GM18502 (cell line): ENCODE results near the gene PFKFB2.

Source experiments
- ATAC-seq: cut with Tn5 transposase; IDR thresholded peaks from one replicate; pipeline ENCODE4 v1.9.1; 2021; ENCODE audit warnings: mild to moderate bottlenecking; ENCODE audit not compliant: unreplicated experiment, poor library complexity

Gene PFKFB2

DNA sequence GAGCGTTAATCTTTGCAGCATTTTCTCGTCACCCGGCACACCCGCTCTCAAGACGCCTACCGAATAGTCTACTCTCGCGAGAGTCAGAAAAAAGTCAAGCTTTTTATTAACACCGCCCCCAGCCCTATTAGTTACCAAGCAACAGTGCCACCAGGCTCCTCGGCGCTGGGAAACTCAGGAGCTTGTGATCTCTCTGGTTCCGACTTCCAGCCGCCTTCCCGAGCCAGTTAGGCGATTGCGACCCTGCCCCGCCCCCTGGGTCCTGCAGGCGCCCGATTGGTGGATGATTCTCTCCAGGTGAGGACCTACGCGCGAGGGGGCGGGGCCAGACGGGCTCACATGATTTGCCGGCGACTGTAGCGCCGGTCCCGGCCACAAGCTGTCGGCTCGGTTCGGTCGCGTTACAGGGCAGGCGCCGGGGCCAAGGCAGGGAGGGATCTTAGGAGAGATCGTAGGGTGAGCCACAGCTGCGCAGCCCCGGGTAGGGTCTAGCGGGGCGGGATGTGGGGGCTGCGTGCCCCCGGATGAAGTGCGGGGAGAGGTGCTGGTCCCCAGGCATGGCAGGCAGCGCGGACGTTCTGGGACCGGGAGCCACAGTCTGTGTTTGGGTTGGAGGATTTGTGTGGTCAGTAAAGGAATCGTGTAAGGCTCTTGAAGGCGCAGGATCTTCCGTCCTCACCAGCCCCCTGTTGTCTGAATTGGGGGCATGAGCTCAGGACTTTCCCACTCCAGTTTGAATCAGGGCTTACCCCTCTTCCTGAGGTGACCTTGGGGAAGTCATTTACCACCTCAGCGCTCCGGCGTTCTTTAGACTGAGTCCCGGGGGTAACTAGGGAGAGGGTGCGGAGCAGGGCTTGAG lies at the start of gene PFKFB2:
PFKFB2 (plus strand) TSS at position 365 of the 859 bp plus-strand sequence. CDS start 1,443 bp downstream, outside the sequence.
- ATAC-seq, result peak; percentile 86

DNA sequence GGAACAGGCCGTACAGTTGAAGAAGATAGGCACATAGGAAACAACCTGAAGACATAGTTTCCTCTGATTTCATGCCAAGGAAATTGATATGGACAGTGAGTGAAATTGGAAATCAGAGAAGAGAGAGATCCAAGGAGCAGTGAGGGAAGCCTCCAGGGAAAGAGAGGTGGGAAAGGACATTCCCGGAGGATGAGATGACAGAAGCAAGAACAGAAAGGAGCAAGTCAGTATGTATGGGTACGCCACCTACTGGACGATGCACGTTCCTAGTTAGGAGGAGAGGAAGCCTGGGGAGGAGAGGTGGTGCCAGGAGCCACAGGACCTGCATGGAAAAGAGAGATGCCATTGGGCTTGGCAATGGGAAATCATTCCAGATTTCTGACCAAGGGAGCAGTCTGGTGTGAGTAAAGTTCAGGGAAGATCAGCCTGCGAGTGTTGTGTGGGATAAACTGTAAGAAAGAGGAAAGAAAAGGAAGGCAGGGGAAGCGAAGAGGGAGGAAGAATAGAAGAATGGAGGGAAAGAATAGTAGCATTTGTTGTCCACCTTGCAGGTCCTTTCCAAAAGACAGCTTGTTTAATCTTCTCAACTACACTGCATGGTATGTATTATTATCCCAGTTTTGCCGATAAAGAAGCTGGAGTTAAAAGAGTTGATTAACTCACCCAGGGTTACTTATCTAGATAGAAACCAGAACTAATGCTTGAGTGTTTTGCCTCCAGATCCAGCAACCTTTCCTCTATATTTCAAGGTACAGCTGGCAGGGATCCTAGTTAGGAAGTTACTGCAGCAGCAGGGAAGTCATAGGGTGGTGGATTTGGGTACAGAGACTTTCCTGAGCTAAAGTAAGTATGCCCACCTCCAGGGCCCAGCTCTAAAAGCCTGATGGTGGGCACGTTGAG lies 47.9 kb upstream of the PFKFB2 start:
- ATAC-seq, result no peak

GRCh38 chr1:207006083-207006482 lies 47.0 kb upstream of the PFKFB2 start:
- no peak for ATAC-seq

DNA sequence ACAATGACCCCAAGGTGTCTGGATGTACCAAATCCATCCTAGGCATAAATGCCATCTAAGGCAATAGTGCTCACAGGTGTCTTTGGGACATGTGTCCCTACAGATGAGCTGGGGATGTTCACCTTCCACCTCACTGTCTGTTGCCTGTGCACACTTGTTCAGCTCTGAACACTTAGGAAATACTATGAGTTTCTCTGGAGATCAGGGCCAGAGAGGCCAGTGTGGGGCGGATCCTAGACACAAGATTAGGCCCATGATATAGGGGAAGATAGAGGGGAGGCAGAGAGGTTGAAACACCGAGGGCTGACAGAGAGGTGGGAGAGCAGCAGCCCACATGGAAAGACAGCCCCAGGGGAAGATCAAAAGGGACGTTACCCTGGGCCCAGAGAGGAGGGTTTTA lies 46.2 kb upstream of the PFKFB2 start:
- ATAC-seq, result no peak

- no peak for ATAC-seq
Measured at GRCh38 chr1:207007352-207008033, 45.6 kb upstream of the PFKFB2 start.

GRCh38 chr1:207009182-207009850 lies 43.8 kb upstream of the PFKFB2 start:
- no peak for ATAC-seq

DNA sequence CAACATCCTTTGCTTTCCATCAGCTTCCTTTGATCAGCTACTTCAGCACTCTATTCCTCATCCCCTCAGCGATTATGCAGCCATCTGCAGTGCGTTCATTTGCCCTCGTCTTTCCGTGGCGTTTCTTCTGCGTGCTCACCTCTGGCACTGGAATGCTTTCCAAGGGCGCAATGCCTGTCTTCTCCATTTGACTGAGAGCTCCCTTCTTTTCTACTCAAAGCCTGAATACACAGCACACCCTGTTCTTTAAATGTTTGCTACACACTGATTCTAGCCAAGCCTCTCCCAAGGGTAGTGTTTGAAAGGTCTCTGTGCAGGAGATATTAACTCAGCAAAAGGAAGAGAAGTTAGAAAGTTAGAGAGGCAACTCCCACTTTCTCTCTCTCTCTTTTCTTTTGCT lies 43.1 kb upstream of the PFKFB2 start:
- ATAC-seq, result no peak

DNA sequence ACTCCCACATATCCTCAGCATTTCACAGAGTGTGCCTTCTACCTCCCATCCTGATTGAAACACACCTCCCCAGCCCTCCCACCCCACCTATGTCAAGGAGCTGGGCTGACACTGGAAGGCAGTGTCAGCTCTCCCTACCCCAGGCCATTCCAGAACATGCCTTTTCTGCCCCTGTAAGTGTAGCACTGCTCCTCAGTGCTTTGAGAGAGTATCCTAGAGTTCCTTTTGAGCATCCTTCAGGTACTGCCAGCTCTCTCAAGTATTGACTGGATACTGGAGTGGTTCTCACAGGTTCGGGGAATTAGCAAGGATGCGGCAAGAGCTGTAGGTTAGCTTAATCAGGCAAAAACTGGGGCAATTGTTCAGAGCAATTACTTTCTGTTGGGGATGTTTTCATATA lies 42.3 kb upstream of the PFKFB2 start:
- ATAC-seq, result no peak

DNA sequence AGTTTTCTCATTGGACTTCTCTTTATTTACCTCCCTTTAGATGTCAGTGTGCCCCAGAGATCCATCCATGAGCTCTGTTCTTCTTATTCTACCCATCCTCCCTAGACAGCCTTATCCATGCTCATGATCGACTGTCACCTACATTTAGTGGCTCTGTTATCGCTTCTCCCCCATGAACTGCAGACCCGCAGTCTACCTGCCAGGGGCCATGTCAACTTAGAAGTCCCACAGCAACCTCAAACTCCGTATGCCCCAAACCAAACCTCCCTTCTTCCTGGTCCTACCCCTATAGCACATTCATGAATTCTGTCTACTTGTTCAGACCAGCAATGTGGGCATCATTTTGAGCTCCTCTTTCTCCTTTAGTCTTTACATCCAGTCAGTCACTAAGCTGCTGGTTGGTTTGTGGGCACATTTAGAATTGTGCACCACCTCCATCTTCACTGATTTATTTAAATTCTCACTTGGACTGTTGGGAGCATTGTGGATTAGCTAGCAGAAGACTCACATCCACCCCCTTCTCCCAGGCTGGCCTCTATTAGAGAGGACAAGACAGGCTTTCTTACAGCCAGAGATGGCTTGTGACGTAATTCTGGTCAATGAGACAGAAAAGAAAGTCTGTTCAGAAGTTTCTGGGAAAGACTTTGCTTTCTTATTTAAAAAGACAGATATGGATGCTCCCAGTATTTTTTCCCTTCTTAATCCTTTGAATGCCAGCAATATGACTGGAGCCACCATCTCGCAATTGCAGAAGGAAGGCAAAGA lies 39.6 kb upstream of the PFKFB2 start:
- no peak for ATAC-seq

DNA sequence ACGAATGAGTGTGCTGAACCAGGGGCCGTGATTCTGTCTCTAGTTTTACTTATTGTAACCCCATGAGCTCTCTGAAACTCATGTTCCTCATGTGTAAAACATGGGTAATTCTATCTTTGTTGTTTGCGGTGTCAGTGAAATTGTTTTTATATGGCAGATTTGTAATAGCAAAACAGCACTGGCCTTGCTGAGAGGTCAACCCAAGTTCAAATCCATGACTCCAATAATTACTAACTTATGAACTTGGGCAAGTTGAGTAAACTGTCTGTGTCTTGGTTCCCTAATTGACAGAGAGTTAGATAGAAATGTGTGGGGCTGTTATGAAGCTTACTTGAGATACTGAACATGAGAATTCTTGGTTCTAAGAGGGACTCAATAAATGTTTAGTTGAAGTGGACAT lies 38.3 kb upstream of the PFKFB2 start:
- no peak for ATAC-seq

- no peak for ATAC-seq
Measured at GRCh38 chr1:207015791-207016190, 37.3 kb upstream of the PFKFB2 start.

GRCh38 chr1:207017615-207018559 lies 35.2 kb upstream of the PFKFB2 start:
- no peak for ATAC-seq

GRCh38 chr1:207018707-207019106 lies 34.4 kb upstream of the PFKFB2 start:
- no peak for ATAC-seq

GRCh38 chr1:207019161-207019560 lies 33.9 kb upstream of the PFKFB2 start:
- no peak for ATAC-seq

DNA sequence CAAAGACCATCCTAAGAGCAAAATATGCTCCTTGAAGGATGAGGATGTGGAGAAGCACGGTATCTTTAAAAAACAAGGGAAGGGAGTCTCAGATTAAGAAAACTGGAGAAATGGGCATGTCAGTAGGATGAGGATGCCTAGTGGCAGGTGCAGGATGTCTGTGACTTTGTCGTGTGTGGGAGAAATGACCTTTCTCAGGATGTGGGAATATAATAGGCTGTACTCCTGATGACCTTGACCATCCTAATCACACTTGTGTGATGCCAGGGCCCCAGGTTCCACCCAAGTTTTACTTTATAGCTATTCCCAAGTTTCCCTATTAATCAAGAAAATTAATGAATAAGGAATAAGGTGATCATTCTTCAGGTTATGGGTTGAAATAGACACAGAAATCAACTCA lies 33.4 kb upstream of the PFKFB2 start:
- no peak for ATAC-seq

DNA sequence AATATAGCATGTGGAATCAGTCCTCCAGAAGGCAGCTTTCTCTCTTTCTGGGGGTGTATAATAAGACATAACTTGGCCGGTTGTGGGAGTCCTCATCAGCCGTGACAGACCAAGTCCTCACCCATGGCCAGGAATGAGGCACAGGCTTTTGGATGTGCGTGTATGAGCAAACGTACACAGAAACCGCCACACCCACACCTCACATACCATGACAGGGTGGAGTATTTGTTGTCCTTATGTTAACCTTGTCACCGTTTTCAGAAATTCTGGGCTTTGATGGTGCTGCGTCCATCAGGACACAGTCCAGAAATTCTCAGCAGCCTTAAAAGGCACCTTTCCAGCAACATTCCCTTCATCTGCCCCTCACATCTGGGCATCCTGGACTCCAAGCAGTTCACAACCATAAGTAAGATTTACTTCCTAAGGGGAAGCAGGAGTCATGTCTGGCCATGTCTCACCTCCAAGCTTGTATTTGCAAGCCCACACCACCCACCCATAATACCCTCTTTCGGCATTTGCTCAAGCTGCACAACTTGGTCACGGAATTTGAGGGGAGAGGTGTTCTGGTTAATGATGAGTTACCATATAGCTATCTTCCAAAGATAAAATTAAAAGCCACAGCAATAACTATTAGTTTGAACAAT lies 32.9 kb upstream of the PFKFB2 start:
- no peak for ATAC-seq

- no peak for ATAC-seq
Measured at GRCh38 chr1:207020709-207021107, 32.4 kb upstream of the PFKFB2 start.
